Measurements from ENCODE around the gene MCMBP. TPM values are rescaled to one million over a fixed set of nuclear protein-coding genes. Genes with fewer than 3 reads are reported as not detected.

MCMBP gene
- polyA plus RNA-seq, 1 of the 3 experiments (the other 2 are of a cell fraction) = 33.1 TPM

- Histone ChIP-seq H3K27ac (ENCODE audit: low read depth in 2 of 2, low read length in 1 of 2) (no peak overlapping the region), H3K36me3 (replicated peaks in 1 of 2; ENCODE audit: control insufficient read depth in 1 of 2, insufficient read depth in 2 of 2, low read length in 1 of 2) (peaks cover 0 to 3% of the 10 kb centered on the region in 2 experiments), H4K20me1 (ENCODE audit: insufficient read depth) (no peaks in the 10 kb centered on the region), H3K4me1 (ENCODE audit: control insufficient read depth in 1 of 2, insufficient read depth in 2 of 2, low read depth in 1 of 2, low read length in 1 of 2) (peaks cover 0 to 6% of the 10 kb centered on the region in 2 experiments; a peak in 3 of 4 replicates), H3K79me2 (ENCODE audit: insufficient read depth) (no peaks in the 10 kb centered on the region; the same call in 1 of the 2 replicates), H2AFZ (ENCODE audit: low read depth) (no peak overlapping the region), H3K9me2 (no peaks in the 10 kb centered on the region), H3K9me3 (no peaks in the 10 kb centered on the region), H3K27me3 (ENCODE audit: insufficient read depth) (no peaks in the 10 kb centered on the region), H3K4me2 (no peak overlapping the region), H3F3A (replicated peaks; ENCODE audit: insufficient read depth) (no peaks in the 10 kb centered on the region), H3K9ac (no peak overlapping the region), H3K4me3 (ENCODE audit: low read depth in 2 of 2, low read length in 1 of 2) (no peak overlapping the region)
- WGBS (ENCODE audit: low lambda C conversion rate) = 81% methylated on average over 4 of the region's 4 CpGs
- ChIA-PET CTCF (interaction anchor here (1.1 to 3.5 kb wide), 3 partner anchors 32 to 68 kb away, joined by 3 to 13 read pairs (median 6); no protein-coding TSS in a partner anchor), POLR2A (no interaction called here)
- no peak for TF ChIP-seq TAF1 (IDR thresholded peaks at IDR 0.05; ENCODE audit: borderline replicate concordance, low read depth, low read length)
- no peak for TF ChIP-seq SIN3A (IDR thresholded peaks at IDR 0.05; ENCODE audit: borderline replicate concordance, low read depth, low read length)
- TF ChIP-seq IRF3 (IDR thresholded peaks at IDR 0.05; ENCODE audit: low read depth, low read length) = no peak
- TF ChIP-seq NFIC (IDR thresholded peaks at IDR 0.05; ENCODE audit: borderline replicate concordance) = no peak
- no peak for TF ChIP-seq MAX (IDR thresholded peaks at IDR 0.05; ENCODE audit: low read depth)
- TF ChIP-seq MEF2A (IDR thresholded peaks at IDR 0.05; ENCODE audit: borderline replicate concordance, low read depth) = no peak
- TF ChIP-seq RFX5 (IDR thresholded peaks at IDR 0.05; ENCODE audit: low read length) = no peak
- no peak for TF ChIP-seq GATA2 (CRISPR knock-in tag; IDR thresholded peaks at IDR 0.05)
- TF ChIP-seq EZH2phosphoT487 (IDR thresholded peaks at IDR 0.05; ENCODE audit: borderline replicate concordance, low read depth) = no peak
- TF ChIP-seq JUND (IDR thresholded peaks at IDR 0.05) = no peak
- TF ChIP-seq USF1 (IDR thresholded peaks at IDR 0.05; ENCODE audit: borderline replicate concordance, low read depth) = no peak
- TF ChIP-seq CHD2 (IDR thresholded peaks at IDR 0.05; ENCODE audit: low read length, partially characterized antibody) = no peak
- TF ChIP-seq PBX3 (IDR thresholded peaks at IDR 0.05) = no peak
- no peak for TF ChIP-seq FOXJ3 (CRISPR knock-in tag; IDR thresholded peaks at IDR 0.05)
- TF ChIP-seq ELF1 (IDR thresholded peaks at IDR 0.05) = no peak
- no peak for TF ChIP-seq EP300 (IDR thresholded peaks at IDR 0.05; ENCODE audit: borderline replicate concordance in 1 of 2, low read depth in 1 of 2, low read length in 1 of 2)
- no peak for TF ChIP-seq FOXM1 (IDR thresholded peaks at IDR 0.05; ENCODE audit: low read depth)
- TF ChIP-seq GABPA (IDR thresholded peaks at IDR 0.05; ENCODE audit: low read depth) = no peak
- TF ChIP-seq TEAD4 (IDR thresholded peaks at IDR 0.05; ENCODE audit: borderline replicate concordance, insufficient read depth) = no peak
- no peak for TF ChIP-seq USF2 (IDR thresholded peaks at IDR 0.05; ENCODE audit: borderline replicate concordance, low read depth, low read length)
- no peak for DNase-seq
These were observed 89.5 kb downstream of the MCMBP start for GRCh38 chr10:119782981-119783664.

Data from SK-N-SH (cell line).